ENCODE measurements around the gene PCDHA6.
A peak's percentile ranks its signal among the peaks of the same experiment; 100 is the strongest.
"Not testable (repeated sequence)": the region's sequence is repeated elsewhere in the genome, so short reads cannot be mapped to it uniquely, and the experiment has no call there.

Gene PCDHA6

GRCh38 chr5:140857987-140858240, 30.2 kb downstream of the PCDHA6 start:
- DNase-seq, result no peak

GRCh38 chr5:140862441-140863295, 34.9 kb downstream of the PCDHA6 start:
- no peak for DNase-seq

- DNase-seq, result peak; percentile 8
Observed at GRCh38 chr5:140868721-140869554, 41.2 kb downstream of the PCDHA6 start, which contains the start of gene PCDHA11. Gene PCDHA11, plus strand, starts transcription at chr5:140868957. Its CDS starts 147 bp downstream, at chr5:140869104.

GRCh38 chr5:140869555-140869886, 41.8 kb downstream of the PCDHA6 start:
- DNase-seq, result no peak

- no peak for DNase-seq
Observed at GRCh38 chr5:140870221-140871201, 42.8 kb downstream of the PCDHA6 start.

GRCh38 chr5:140875085-140876065, 47.6 kb downstream of the PCDHA6 start, which contains the start of gene PCDHA12:
Gene PCDHA12, plus strand, starts transcription at chr5:140875308. Its CDS starts 165 bp downstream, at chr5:140875473.
- no peak for DNase-seq

- not testable (repeated sequence) for DNase-seq
Observed at GRCh38 chr5:140876541-140877261, 48.9 kb downstream of the PCDHA6 start.

- no peak for DNase-seq
Observed at GRCh38 chr5:140877262-140877581, 49.5 kb downstream of the PCDHA6 start.

All from hematopoietic multipotent progenitor cell treated with erythropoietin and hydrocortisone succinate and interleukin-3 and kit ligand, for 6 days (in vitro differentiated cells).